NCI-H1105 treated with DMSO at 0.1 percent for 48 hours (cell line): ENCODE measurements around the gene STAG3.
"Not testable (repeated sequence)": the region's sequence is repeated elsewhere in the genome, so short reads cannot be mapped to it uniquely, and the experiment has no call there.

Experiments used
- DNase-seq: peaks from one replicate; lab custom pipeline; 2025; lab: John Stamatoyannopoulos, UW

STAG3 gene

DNA sequence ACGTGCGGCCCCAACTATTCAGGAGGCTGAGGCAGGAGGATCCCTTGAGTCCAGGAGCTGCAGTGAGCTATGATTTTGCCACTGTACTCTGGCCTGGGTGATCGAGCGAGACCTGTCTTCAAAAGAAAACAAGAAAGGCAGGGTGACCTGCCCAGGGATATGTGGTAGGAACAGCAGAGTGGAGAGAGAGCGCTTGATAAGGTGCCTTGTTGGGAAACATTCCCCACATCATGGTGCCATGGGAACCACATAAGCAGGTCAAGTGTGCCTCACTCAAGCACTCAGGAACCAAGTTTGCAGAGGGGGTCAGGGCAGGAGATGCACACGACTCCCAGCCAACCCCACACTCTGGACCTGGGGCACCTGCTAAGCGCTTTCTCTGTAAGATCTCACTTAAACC, 79.3 kb downstream of the STAG3 start:
- DNase-seq: no peak

DNA sequence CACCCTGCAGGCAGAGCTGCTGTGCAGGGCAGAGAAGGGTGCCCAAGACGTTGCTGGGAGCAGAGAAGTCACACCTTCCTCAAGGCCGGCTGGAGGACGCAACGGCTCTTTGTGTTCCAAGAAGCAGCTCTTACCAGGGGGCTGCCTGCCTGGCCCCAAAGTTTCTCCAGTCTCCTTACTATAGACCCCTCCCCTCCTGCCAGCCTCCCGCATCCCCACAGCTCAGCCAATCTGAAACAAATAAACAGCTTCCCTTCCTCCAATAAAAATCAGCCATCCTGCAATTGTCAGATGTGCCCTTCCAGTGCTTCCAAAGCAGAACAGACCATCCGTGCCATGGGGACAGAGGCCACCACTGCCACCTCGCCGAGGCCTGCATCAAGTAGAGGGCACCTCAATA, 82.3 kb downstream of the STAG3 start:
- not testable (repeated sequence) for DNase-seq

DNA sequence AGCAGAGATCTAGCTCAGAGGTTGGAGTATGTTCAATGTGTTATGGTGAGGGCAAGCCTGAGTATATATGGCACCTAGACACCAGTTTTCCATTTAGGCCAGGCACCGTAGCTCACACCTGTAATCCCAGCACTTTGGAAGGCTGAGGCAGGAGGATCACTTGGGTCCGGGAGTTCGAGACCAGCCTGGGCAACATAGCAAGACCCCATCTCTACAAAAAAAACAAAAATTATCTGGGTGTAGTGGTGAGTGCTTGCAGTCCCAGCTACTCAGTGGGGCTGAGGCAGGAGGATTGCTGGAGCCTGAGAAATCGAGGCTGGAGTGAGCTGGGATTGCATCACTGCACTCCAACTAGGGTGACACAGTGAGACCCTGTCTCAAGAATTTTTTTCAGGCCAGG, 85.2 kb downstream of the STAG3 start:
- not testable (repeated sequence) for DNase-seq
